OCI-LY7 (cell line): ENCODE measurements around the gene FAM72B.
"Not testable (repeated sequence)": the region's sequence is repeated elsewhere in the genome, so short reads cannot be mapped to it uniquely, and the experiment has no call there.

Experiments
- EZH2phosphoT487 ChIP-seq: fragments of 200-600 bp; sonication (generic); IDR thresholded peaks from 2 replicates; pipeline ENCODE4 v1.6.1; 2018; ENCODE audit warnings: low read depth, borderline replicate concordance, mild to moderate bottlenecking, mixed run types, antibody characterized with exemption, low read length, moderate library complexity, mixed read lengths
- TF ChIP-seq, protein P1 (sequence below): fragments of 200-600 bp; sonication (generic); conservative IDR thresholded peaks from 2 replicates; pipeline ENCODE4 v1.5.1; 2014; ENCODE audit warnings: mild to moderate bottlenecking, antibody characterized with exemption, low read length, moderate library complexity, mixed read lengths

DNA sequence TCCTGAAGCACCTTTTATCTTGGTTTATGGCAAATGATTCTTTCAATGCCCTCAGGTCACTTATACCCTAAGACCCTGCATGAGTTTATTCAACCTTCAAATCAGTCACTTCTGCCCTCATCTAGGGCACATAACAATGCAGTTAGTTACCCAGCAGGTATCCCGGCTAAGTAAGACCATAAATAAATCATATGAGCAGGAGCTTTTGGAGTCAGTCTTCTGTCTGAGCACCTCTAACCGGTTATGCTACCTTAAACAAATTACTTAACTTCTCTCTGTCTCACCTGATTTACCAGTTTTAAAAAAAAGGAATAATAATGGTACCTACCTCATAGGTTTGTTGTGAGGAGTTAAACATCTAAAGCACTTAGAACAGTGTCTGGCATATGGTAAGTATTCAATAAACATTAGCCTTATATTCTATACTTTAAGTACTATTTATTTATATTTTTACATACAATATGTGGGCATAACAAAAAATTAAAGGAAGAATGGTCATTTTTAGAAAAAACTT is 16.9 kb downstream of the FAM72B start:
- TF ChIP-seq, protein P1, sequence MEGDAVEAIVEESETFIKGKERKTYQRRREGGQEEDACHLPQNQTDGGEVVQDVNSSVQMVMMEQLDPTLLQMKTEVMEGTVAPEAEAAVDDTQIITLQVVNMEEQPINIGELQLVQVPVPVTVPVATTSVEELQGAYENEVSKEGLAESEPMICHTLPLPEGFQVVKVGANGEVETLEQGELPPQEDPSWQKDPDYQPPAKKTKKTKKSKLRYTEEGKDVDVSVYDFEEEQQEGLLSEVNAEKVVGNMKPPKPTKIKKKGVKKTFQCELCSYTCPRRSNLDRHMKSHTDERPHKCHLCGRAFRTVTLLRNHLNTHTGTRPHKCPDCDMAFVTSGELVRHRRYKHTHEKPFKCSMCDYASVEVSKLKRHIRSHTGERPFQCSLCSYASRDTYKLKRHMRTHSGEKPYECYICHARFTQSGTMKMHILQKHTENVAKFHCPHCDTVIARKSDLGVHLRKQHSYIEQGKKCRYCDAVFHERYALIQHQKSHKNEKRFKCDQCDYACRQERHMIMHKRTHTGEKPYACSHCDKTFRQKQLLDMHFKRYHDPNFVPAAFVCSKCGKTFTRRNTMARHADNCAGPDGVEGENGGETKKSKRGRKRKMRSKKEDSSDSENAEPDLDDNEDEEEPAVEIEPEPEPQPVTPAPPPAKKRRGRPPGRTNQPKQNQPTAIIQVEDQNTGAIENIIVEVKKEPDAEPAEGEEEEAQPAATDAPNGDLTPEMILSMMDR: not testable (repeated sequence)
- TF ChIP-seq EZH2phosphoT487: not testable (repeated sequence)
